ENCODE results near the gene PPP3R1. TPM values are rescaled to one million over a fixed set of nuclear protein-coding genes. Genes with fewer than 3 reads are reported as not detected.

PPP3R1 gene
- total RNA-seq, 1 experiment from 2014 or later = 25.6 TPM

GRCh38 chr2:68258851-68259250 is 6.5 kb upstream of the PPP3R1 start:
- no peak for DNase-seq (ENCODE audit: low read depth)

GRCh38 chr2:68256093-68256450 is 3.7 kb upstream of the PPP3R1 start:
- no peak for DNase-seq (ENCODE audit: low read depth)

GRCh38 chr2:68253219-68254068 is 1.1 kb upstream of the PPP3R1 start:
- DNase-seq (ENCODE audit: low read depth) = peak; percentile 41

GRCh38 chr2:68251855-68252399 is 405 bp downstream of the PPP3R1 start:
- DNase-seq (ENCODE audit: low read depth) = no peak

GRCh38 chr2:68251187-68251854 is 1.0 kb downstream of the PPP3R1 start:
- DNase-seq (ENCODE audit: low read depth) = peak; percentile 78

GRCh38 chr2:68250652-68251186 is 1.6 kb downstream of the PPP3R1 start:
- no peak for DNase-seq (ENCODE audit: low read depth)

GRCh38 chr2:68250196-68250595 is 2.1 kb downstream of the PPP3R1 start:
- no peak for DNase-seq (ENCODE audit: low read depth)

GRCh38 chr2:68248806-68249205 is 3.5 kb downstream of the PPP3R1 start:
- DNase-seq (ENCODE audit: low read depth) = no peak

GRCh38 chr2:68248361-68248760 is 4.0 kb downstream of the PPP3R1 start:
- no peak for DNase-seq (ENCODE audit: low read depth)

GRCh38 chr2:68246396-68246795 is 5.9 kb downstream of the PPP3R1 start:
- DNase-seq (ENCODE audit: low read depth) = no peak

- no peak for DNase-seq (ENCODE audit: low read depth)
Measured at GRCh38 chr2:68245672-68246071, 6.7 kb downstream of the PPP3R1 start.

- no peak for DNase-seq (ENCODE audit: low read depth)
Measured at GRCh38 chr2:68245066-68245465, 7.3 kb downstream of the PPP3R1 start.

GRCh38 chr2:68244456-68244855 is 7.9 kb downstream of the PPP3R1 start:
- no peak for DNase-seq (ENCODE audit: low read depth)

- DNase-seq (ENCODE audit: low read depth) = no peak
Measured at GRCh38 chr2:68241732-68242131, 10.6 kb downstream of the PPP3R1 start.

- DNase-seq (ENCODE audit: low read depth) = no peak
Measured at GRCh38 chr2:68240446-68240845, 11.9 kb downstream of the PPP3R1 start.

GRCh38 chr2:68238955-68239822 is 13.1 kb downstream of the PPP3R1 start:
- no peak for DNase-seq (ENCODE audit: low read depth)

GRCh38 chr2:68237976-68238580 is 14.3 kb downstream of the PPP3R1 start:
- peak; percentile 14 for DNase-seq (ENCODE audit: low read depth)

- peak; percentile 24 for DNase-seq (ENCODE audit: low read depth)
Measured at GRCh38 chr2:68237404-68237803, 14.9 kb downstream of the PPP3R1 start.

- DNase-seq (ENCODE audit: low read depth) = no peak
Measured at GRCh38 chr2:68236876-68237275, 15.5 kb downstream of the PPP3R1 start.

- DNase-seq (ENCODE audit: low read depth) = no peak
Measured at GRCh38 chr2:68236103-68236734, 16.1 kb downstream of the PPP3R1 start.

- no peak for DNase-seq (ENCODE audit: low read depth)
Measured at GRCh38 chr2:68235090-68235489, 17.2 kb downstream of the PPP3R1 start.
